Spleen (tissue), 7 donors: ENCODE results near the gene CSRNP2.

ENCODE experiments used
- CTCF ChIP-seq, 11 experiments: fragments of 200-600 bp in 7 of 11; fragments of 450-650 bp in 4 of 11; sonication (generic) in 4 of 11; IDR thresholded peaks in 8 of 11; conservative IDR thresholded peaks in 3 of 11; 1 replicate in 7 of 11; 2 replicates in 4 of 11; pipeline versions ENCODE4 v1.4.0 to v1.8.0; 2016 to 2021; ENCODE audit warnings: antibody characterized with exemption in 11 of 11, inconsistent platforms in 4 of 11, mild to moderate bottlenecking in 1 of 11
- POLR2A ChIP-seq, 3 donors: fragments of 450-650 bp; IDR thresholded peaks; one replicate each; pipeline ENCODE4 v1.5.1; 2017; ENCODE audit warnings: antibody characterized with exemption in 3 of 3, mild to moderate bottlenecking in 1 of 3
- donor health status: DM: no; HTN: no; CAD: no; lungs with moderate emphysema.
- donor health status: DM: no; HTN: no; CAD: no.
- donor health status: DM: no; HTN: no; CAD: no.

GRCh38 chr12:51077930-51078329 lies 5.5 kb downstream of the CSRNP2 start:
- TF ChIP-seq POLR2A (IDR thresholded peaks at IDR 0.05) = no peak
- no peak for TF ChIP-seq CTCF (IDR thresholded peaks at IDR 0.05 in 8 of 11, conservative IDR thresholded peaks at IDR 0.05 in 3 of 11)
